NCI-H510A treated with DMSO at 0.1 percent for 48 hours (cell line): ENCODE results near the gene PLD4.

Experiments used
- DNase-seq: peaks from one replicate; lab custom pipeline; 2025; lab: John Stamatoyannopoulos, UW

PLD4 gene

GRCh38 chr14:104956290-104956890 is 31.7 kb downstream of the PLD4 start:
- no peak for DNase-seq

GRCh38 chr14:104957146-104958113 is 32.8 kb downstream of the PLD4 start:
- no peak for DNase-seq

- DNase-seq: no peak
Measured at GRCh38 chr14:104964546-104964945, 39.9 kb downstream of the PLD4 start.

GRCh38 chr14:104965561-104966231 is 41.0 kb downstream of the PLD4 start:
- no peak for DNase-seq

GRCh38 chr14:104966261-104966865 is 41.7 kb downstream of the PLD4 start:
- DNase-seq: no peak

GRCh38 chr14:104966981-104967385 is 42.3 kb downstream of the PLD4 start:
- DNase-seq: no peak

- peak; percentile 41 for DNase-seq
Measured at GRCh38 chr14:104967386-104968152, 42.9 kb downstream of the PLD4 start.

- peak; percentile 41 for DNase-seq
Measured at GRCh38 chr14:104968153-104968527, 43.5 kb downstream of the PLD4 start.

- no peak for DNase-seq
Measured at GRCh38 chr14:104968541-104969401, 44.1 kb downstream of the PLD4 start.

- DNase-seq: no peak
Measured at GRCh38 chr14:104969741-104970230, 45.1 kb downstream of the PLD4 start.

GRCh38 chr14:104970231-104971068 is 45.8 kb downstream of the PLD4 start:
- no peak for DNase-seq

- no peak for DNase-seq
Measured at GRCh38 chr14:104971447-104972240, 47.0 kb downstream of the PLD4 start.

- peak; percentile 84 for DNase-seq
Measured at GRCh38 chr14:104972301-104973134, 47.8 kb downstream of the PLD4 start.

GRCh38 chr14:104973135-104973384 is 48.4 kb downstream of the PLD4 start:
- DNase-seq: no peak

GRCh38 chr14:104973385-104974145 is 48.9 kb downstream of the PLD4 start:
- DNase-seq: no peak

- DNase-seq: no peak
Measured at GRCh38 chr14:104974146-104974541, 49.5 kb downstream of the PLD4 start.

GRCh38 chr14:104974665-104975390 is 50.1 kb downstream of the PLD4 start:
- DNase-seq: no peak
